Calu3 (cell line): Measurements from ENCODE around the gene ERG28. TPM values are rescaled to one million over a fixed set of nuclear protein-coding genes. Genes with fewer than 3 reads are reported as not detected.

Source experiments
- BruUV-seq: library from RNA; stranded (reverse); fragments of 400-500 nt; replicated peaks from 2 replicates; lab custom pipeline; 2021; lab: Mats Ljungman, UMichigan
- CTCF ChIA-PET: fragments of 300-600 bp; sonication (Branson Sonifier 250); formaldehyde crosslinking; loops from one replicate; lab custom pipeline; 2022; ENCODE audit warnings: antibody characterized with exemption; lab: Charles Lee
- DNase-seq: peaks from one replicate; pipeline ENCODE4 v3.0.0; 2022
- H3K27ac Mint-ChIP-seq: one replicate; pipeline ENCODE4 v1.8.0; 2022; ENCODE audit warnings: mixed read lengths; ENCODE audit not compliant: unreplicated experiment
- H3K27me3 Mint-ChIP-seq: one replicate; pipeline ENCODE4 v1.8.0; 2022; ENCODE audit warnings: mixed read lengths; ENCODE audit not compliant: unreplicated experiment
- H3K36me3 Mint-ChIP-seq: one replicate; pipeline ENCODE4 v1.8.0; 2022; ENCODE audit warnings: mild to moderate bottlenecking, moderate library complexity, mixed read lengths; ENCODE audit not compliant: insufficient read depth, unreplicated experiment
- H3K4me1 Mint-ChIP-seq: one replicate; pipeline ENCODE4 v1.8.0; 2022; ENCODE audit warnings: mild to moderate bottlenecking, low read depth, mixed read lengths; ENCODE audit not compliant: unreplicated experiment
- H3K4me3 Mint-ChIP-seq: one replicate; pipeline ENCODE4 v1.8.0; 2022; ENCODE audit warnings: mild to moderate bottlenecking, low read depth, moderate library complexity, mixed read lengths; ENCODE audit not compliant: unreplicated experiment
- H3K9me3 Mint-ChIP-seq: one replicate; pipeline ENCODE4 v1.8.0; 2022; ENCODE audit warnings: low read depth, mixed read lengths; ENCODE audit not compliant: unreplicated experiment
- CTCF ChIP-seq: fragments of 200-600 bp; IDR thresholded peaks from one replicate; pipeline ENCODE4 v1.8.0; 2022; ENCODE audit warnings: antibody characterized with exemption; ENCODE audit not compliant: unreplicated experiment
- intact Hi-C: fragments of 100-400 bp; cut with micrococcal nuclease; formaldehyde crosslinking; loops from one replicate; pipeline ENCODE4 v1.10.0; 2022; ENCODE audit not compliant: unreplicated experiment
- total RNA-seq: library from RNA; stranded (reverse); gene quantifications from 2 replicates; pipeline ENCODE4 v1.2.3, GENCODE V29; 2022

The ERG28 gene
- total RNA-seq, 1 experiment from 2014 or later, result 30.5 TPM

DNA sequence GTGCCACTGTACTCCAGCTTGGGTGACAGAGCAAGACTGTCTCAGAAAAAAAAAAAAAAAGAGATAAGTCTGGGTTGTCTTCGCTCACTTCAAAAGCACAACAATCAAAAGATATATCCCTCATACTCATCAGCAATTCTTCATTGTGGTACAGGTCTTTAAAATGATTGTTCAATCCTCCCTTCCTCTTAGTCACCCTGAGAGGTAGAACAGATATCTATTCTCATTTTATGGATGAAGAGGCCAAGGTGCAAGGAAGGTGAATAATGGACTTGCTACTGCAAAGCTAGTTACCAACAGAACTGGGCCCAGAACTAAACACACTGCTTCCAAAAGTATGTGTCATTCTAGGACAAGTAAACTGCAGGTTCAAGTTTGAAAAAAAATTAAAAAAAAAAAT is 7.1 kb downstream of the ERG28 start:
- Mint-ChIP-seq H3K27ac (no peak overlapping the region), H3K9me3 (no peaks in the 10 kb centered on the region), H3K4me1 (no peaks in the 10 kb centered on the region), H3K4me3 (no peak overlapping the region), H3K27me3 (no peaks in the 10 kb centered on the region), H3K36me3 (peaks cover 17% of the 10 kb centered on the region)
- TF ChIP-seq CTCF, result no peak
- CTCF ChIA-PET, result interaction anchor here (1.0 to 1.9 kb wide), 3 partner anchors 16 to 87 kb away, joined by 3 to 33 read pairs (median 4); partner anchors contain the start of gene FLVCR2
- BruUV-seq, result no TSS peak
- intact Hi-C loops, result loop anchor here (10.0 kb wide), 1 partner anchor 339 kb away; no protein-coding TSS in a partner anchor
- no peak for DNase-seq

- Mint-ChIP-seq H3K27me3 (no peaks in the 10 kb centered on the region), H3K4me1 (no peaks in the 10 kb centered on the region), H3K4me3 (no peak overlapping the region), H3K36me3 (peaks cover 13% of the 10 kb centered on the region), H3K9me3 (no peaks in the 10 kb centered on the region), H3K27ac (no peak overlapping the region)
- intact Hi-C loops, result loop anchor here (10.0 kb wide), 1 partner anchor 336 kb away; no protein-coding TSS in a partner anchor
- DNase-seq, result no peak
- CTCF ChIA-PET, result no interaction called here
- no TSS peak for BruUV-seq
- no peak for TF ChIP-seq CTCF
These were observed 10.2 kb downstream of the ERG28 start for GRCh38 chr14:75650253-75651058.

GRCh38 chr14:75649773-75650172 is 10.9 kb downstream of the ERG28 start:
- no peaks in the 10 kb centered on the region for H3K4me1 Mint-ChIP-seq
- no peak overlapping the region for H3K4me3 Mint-ChIP-seq
- DNase-seq, result no peak
- no peaks in the 10 kb centered on the region for H3K9me3 Mint-ChIP-seq
- TF ChIP-seq CTCF, result no peak
- H3K27me3 Mint-ChIP-seq, result no peaks in the 10 kb centered on the region
- no peak overlapping the region for H3K27ac Mint-ChIP-seq
- no TSS peak for BruUV-seq
- H3K36me3 Mint-ChIP-seq, result peaks cover 7% of the 10 kb centered on the region
- CTCF ChIA-PET, result no interaction called here
- intact Hi-C loops, result loop anchor here (10.0 kb wide), 1 partner anchor 335 kb away; no protein-coding TSS in a partner anchor

DNA sequence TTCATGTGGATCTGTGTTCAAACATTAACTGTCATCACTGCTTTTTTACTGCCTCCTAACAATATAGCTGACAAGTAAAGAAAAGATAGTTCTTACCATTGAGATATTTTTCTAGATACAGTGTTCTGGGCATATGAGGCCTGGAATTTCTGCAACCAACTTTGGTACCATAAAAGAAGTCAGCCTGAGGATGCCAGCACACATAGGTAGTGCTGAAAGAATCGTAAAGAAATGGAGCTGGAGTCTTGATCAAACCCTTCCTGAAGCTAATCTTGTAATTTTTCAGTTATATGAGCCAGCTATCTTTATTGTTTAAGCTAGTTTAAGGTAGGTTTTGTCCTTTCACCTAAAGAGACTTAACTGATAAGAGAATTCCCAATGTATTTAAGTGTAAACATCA is 11.3 kb downstream of the ERG28 start:
- Mint-ChIP-seq H3K36me3 (peaks cover 6% of the 10 kb centered on the region), H3K4me1 (no peaks in the 10 kb centered on the region), H3K27me3 (no peaks in the 10 kb centered on the region), H3K4me3 (no peak overlapping the region), H3K9me3 (no peaks in the 10 kb centered on the region), H3K27ac (no peak overlapping the region)
- intact Hi-C loops, result no loop called here
- no TSS peak for BruUV-seq
- DNase-seq, result no peak
- CTCF ChIA-PET, result interaction anchor here (0.5 kb wide), 1 partner anchor 1392 kb away, joined by 4 read pairs; no protein-coding TSS in a partner anchor
- no peak for TF ChIP-seq CTCF
